HG03571 (cell line): ENCODE results near the gene SERINC3.
A peak's percentile ranks its signal among the peaks of the same experiment; 100 is the strongest.
"Not testable (repeated sequence)": the region's sequence is repeated elsewhere in the genome, so short reads cannot be mapped to it uniquely, and the experiment has no call there.

Experiments used
- ATAC-seq: cut with Tn5 transposase; IDR thresholded peaks from one replicate; pipeline ENCODE4 v1.9.1; 2021; ENCODE audit not compliant: unreplicated experiment

The SERINC3 gene

DNA sequence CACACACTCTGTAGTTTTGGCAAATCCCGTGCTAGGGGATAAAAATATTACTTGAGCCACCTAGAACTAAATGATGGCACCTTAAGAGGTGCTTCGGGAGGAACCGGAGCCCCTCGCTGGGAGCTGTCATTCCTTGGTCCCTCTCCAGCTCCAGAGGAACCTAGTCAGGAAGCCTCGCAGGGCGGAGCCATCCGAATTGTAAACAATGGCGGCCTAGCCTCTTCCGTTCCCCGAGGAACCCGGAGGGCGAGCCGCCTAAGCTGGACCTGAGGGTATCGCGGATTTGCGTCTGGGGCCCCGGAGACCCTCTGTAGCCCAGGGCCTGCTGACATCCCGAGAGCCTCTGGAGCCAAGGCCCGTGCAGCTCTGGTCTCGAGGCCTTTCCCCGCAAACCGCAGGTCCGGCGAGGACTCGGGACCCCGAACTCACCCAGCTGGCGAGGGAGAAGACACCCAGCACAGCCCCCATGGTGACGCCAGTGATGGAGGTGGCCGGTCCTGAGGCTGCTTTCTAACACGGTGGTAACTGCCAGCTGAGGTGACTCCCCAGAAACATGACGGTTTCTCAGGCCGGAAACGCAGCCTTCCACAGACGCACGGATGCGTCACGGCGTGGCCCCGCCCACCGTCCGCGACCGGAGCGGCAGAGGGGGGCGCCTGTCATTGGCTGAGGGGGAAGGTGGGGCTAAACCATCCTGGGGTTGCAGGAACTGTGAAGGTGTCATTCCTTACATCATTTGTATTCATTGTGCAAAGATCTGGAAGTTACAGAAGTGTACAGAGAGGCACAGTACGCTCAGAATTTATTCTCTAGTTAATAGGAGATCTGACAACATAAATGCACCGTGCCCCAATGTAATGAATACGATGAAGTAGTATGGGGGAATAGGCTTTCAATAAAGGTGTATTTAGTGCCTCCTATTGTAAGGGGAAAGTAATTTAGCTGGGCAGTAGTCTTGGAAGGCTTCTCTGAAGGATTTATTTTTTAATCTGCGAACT lies at the start of gene SERINC3:
TSS of gene SERINC3 (minus strand) at position 587 of the 998 bp plus-strand sequence. CDS start at position 468, 119 bp downstream.
- ATAC-seq: peak; percentile 98

- no peak for ATAC-seq
Measured at GRCh38 chr20:44571362-44571988, 49.6 kb upstream of the SERINC3 start.

GRCh38 chr20:44570367-44570766 lies 48.5 kb upstream of the SERINC3 start:
- ATAC-seq: no peak

DNA sequence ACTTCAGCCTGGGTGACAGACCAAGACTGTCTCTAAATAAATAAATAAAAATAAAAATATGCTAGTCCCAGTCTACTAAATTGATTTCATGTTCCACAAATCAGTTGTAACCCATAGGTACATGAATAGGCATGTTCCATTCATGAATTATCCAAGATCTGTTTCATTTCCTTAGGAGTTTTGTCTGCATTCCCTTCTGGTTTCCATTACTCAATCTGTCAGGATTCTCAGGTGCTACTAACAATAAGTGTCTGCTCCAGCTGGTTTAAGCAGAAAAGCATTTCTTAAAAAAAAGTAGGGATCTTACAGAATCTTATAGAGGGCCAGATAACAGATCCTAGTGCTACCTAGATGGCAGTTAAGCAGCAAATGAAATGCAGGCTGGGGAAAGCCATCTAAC lies 44.9 kb upstream of the SERINC3 start:
- ATAC-seq: no peak

DNA sequence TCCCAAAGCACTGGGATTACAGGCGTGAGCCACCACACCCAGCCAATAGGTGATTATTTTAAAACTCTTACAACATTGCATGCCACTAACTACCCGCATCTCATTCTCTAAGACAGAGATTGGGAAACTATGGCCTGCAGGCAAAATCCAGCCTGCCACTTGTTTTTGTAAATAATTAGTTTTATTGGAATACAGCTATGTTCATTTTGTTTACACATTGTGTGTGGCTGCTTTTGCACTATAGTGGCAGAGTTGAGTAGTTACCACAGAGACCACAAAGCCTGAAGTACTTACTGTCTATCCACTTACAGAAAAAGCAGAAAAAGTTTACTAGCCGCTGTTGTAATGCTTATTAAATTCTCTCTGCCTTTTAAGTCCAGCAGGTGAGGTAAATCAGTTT lies 44.1 kb upstream of the SERINC3 start:
- no peak for ATAC-seq

GRCh38 chr20:44561876-44562275 lies 40.0 kb upstream of the SERINC3 start:
- ATAC-seq: no peak

DNA sequence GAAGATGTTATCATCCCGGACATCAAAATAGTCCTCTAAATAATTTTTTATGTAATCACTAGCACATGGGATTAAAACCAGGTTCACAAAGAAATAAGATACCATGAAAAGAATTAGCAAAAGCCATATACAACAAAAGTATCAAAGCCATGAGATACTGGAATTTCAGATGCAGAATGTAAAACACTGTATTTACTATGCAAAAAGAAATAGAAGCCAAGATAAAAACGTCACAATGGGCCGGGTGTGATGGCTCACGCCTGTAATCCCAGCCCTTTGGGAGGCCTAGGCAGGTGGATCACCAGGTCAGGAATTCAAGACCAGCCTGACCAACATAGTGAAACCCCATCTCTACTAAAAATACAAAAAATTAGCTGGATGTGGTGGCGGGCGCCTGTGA lies 38.9 kb upstream of the SERINC3 start:
- not testable (repeated sequence) for ATAC-seq

- ATAC-seq: no peak
Measured at GRCh38 chr20:44560229-44560628, 38.4 kb upstream of the SERINC3 start.

DNA sequence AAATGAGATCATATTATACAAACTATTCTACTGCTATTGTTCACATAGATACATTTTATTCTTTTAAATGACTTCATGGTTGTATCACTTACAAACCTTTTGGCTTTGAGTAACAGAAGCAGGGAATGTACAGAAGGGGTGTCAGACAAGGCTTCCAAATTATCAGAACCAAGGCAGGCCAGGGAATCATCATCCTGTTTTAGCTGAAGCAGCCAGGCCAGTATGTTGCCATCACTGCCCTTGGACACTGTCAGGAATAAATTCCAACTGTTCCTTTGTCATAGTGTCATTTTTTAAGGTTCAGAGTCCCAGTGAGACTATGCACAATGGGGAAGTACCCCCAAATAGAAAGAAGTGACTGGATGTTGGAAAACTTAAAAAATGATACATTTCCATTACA lies 37.4 kb upstream of the SERINC3 start:
- no peak for ATAC-seq

GRCh38 chr20:44552950-44553908 lies 31.4 kb upstream of the SERINC3 start:
- no peak for ATAC-seq

DNA sequence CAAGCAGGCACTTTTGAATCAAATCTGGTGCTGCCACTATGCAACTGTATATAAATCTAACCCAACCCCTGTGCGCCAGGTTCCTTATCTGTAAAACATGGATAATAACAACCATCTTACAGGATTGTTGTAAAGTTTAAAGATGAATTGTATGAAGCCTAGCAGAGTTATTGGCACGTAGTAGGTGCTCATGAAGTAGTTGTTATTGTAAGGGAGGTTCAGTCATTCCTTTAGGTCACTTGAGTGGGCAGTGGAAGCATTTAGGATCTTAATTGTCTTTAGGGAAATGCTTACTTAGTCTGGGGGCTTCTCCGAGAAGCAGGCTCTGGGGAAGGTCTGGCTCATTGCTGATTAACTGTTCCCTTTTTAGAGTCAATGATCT lies 30.7 kb upstream of the SERINC3 start:
- ATAC-seq: no peak

GRCh38 chr20:44552050-44552449 lies 30.2 kb upstream of the SERINC3 start:
- no peak for ATAC-seq

GRCh38 chr20:44549123-44549522 lies 27.3 kb upstream of the SERINC3 start:
- no peak for ATAC-seq

DNA sequence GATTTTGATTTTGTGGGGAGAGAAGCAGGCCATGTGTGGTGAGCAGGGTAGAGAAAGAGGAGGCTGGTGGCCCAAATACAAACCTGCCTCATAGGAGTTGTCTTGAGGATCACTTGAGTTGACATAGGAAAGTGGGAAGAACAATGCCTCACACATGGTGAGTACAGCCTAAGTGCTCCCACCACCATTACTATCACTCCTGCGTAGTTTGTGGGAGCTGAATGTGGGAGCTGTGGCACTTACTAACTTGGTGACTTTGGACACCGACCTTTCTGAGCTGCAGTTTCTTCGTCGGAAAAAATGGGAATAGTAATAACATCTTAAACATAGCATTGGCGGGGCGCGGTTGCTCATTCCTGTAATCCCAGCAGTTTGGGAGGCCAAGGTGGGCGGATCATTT lies 25.5 kb upstream of the SERINC3 start:
- ATAC-seq: no peak

DNA sequence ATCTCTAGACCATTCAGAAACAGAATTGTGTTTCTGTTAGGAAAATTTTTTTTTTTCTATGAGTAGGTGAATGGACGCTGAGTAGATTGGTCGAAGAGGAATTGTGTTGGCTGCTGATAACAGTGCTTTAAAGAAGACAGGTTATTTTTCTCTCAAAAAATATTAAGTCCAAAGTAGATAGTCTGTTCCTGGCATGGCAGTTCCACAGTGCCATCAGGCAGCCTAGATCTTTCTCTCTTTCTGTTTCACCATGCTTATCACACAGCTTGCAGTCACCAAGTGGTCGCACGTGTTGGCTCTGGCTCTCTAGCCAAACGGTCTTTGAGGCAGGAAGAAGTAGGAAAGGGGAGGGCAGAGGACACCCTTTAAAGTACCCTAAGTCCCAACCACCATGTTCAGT lies 22.4 kb upstream of the SERINC3 start:
- ATAC-seq: no peak

GRCh38 chr20:44543358-44543757 lies 21.5 kb upstream of the SERINC3 start:
- no peak for ATAC-seq

DNA sequence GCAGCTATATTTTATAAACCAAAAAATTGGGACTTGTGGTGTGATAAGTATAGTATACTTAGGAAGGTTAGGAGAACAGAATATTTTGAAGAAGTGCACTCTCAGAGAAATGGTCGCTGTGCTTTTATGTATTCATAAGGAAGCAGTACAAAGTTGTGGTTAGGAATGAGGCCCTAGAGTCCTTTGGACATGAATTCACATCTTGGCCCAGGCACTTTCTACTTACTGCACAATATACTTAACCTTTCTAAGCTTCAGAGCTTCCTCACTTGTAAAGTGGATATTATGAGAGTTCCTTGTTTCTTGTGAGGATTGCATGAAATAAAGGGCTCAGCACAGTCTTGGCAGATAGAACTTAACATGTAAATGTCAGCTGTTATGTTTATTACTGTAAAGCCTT lies 21.0 kb upstream of the SERINC3 start:
- ATAC-seq: no peak

GRCh38 chr20:44541992-44542391 lies 20.1 kb upstream of the SERINC3 start:
- ATAC-seq: no peak

GRCh38 chr20:44540834-44541233 lies 19.0 kb upstream of the SERINC3 start:
- ATAC-seq: no peak

GRCh38 chr20:44537993-44538392 lies 16.1 kb upstream of the SERINC3 start:
- no peak for ATAC-seq

- no peak for ATAC-seq
Measured at GRCh38 chr20:44536175-44536574, 14.3 kb upstream of the SERINC3 start.
